HG03442 (cell line): ENCODE measurements around the gene TM4SF1.
"Not testable (repeated sequence)": the region's sequence is repeated elsewhere in the genome, so short reads cannot be mapped to it uniquely, and the experiment has no call there.

ENCODE experiments used
- ATAC-seq: cut with Tn5 transposase; IDR thresholded peaks from one replicate; pipeline ENCODE4 v1.9.1; 2021; ENCODE audit warnings: mild to moderate bottlenecking, moderate library complexity; ENCODE audit not compliant: unreplicated experiment

TM4SF1 gene

GRCh38 chr3:149352556-149352955, 24.9 kb downstream of the TM4SF1 start:
- peak; percentile 94 for ATAC-seq

GRCh38 chr3:149343951-149344350, 33.5 kb downstream of the TM4SF1 start:
- ATAC-seq, result no peak

GRCh38 chr3:149342413-149343380, 34.8 kb downstream of the TM4SF1 start:
- ATAC-seq, result no peak

- no peak for ATAC-seq
These were observed 37.0 kb downstream of the TM4SF1 start for GRCh38 chr3:149340310-149340933.

GRCh38 chr3:149339931-149340309, 37.5 kb downstream of the TM4SF1 start:
- ATAC-seq, result no peak

- ATAC-seq, result not testable (repeated sequence)
These were observed 40.0 kb downstream of the TM4SF1 start for GRCh38 chr3:149337486-149337885.

GRCh38 chr3:149336925-149337324, 40.5 kb downstream of the TM4SF1 start:
- ATAC-seq, result no peak

GRCh38 chr3:149333176-149333859, 44.1 kb downstream of the TM4SF1 start, which contains the start of gene TM4SF18:
Gene TM4SF18 (minus strand): TSS chr3:149333636. CDS start chr3:149333382, 254 bp downstream.
- no peak for ATAC-seq

- ATAC-seq, result no peak
These were observed 44.7 kb downstream of the TM4SF1 start for GRCh38 chr3:149332771-149333170.

- ATAC-seq, result no peak
These were observed 45.2 kb downstream of the TM4SF1 start for GRCh38 chr3:149332227-149332765.

- no peak for ATAC-seq
These were observed 46.1 kb downstream of the TM4SF1 start for GRCh38 chr3:149331396-149331795.

GRCh38 chr3:149330609-149331331, 46.7 kb downstream of the TM4SF1 start:
- no peak for ATAC-seq

GRCh38 chr3:149327156-149327555, 50.3 kb downstream of the TM4SF1 start:
- no peak for ATAC-seq

- ATAC-seq, result no peak
These were observed 51.9 kb downstream of the TM4SF1 start for GRCh38 chr3:149325581-149325980.

GRCh38 chr3:149324332-149324731, 53.1 kb downstream of the TM4SF1 start:
- no peak for ATAC-seq

GRCh38 chr3:149321640-149322039, 55.8 kb downstream of the TM4SF1 start:
- no peak for ATAC-seq

- no peak for ATAC-seq
These were observed 56.3 kb downstream of the TM4SF1 start for GRCh38 chr3:149321136-149321535.

GRCh38 chr3:149319750-149320149, 57.7 kb downstream of the TM4SF1 start:
- no peak for ATAC-seq
